K562 (cell line): ENCODE measurements around the gene DNAH17. TPM values are rescaled to one million over a fixed set of nuclear protein-coding genes. Genes with fewer than 3 reads are reported as not detected.

Experiments
- ARID3A ChIP-seq: IDR thresholded peaks from 2 replicates; pipeline ENCODE4 v1.6.1; 2012; ENCODE audit warnings: low read depth, low read length, improper control_type of control experiment, borderline replicate concordance
- ATF7 ChIP-seq: fragments of 450-650 bp; IDR thresholded peaks from 2 replicates; pipeline ENCODE4 v1.7.1; 2014; ENCODE audit warnings: mild to moderate bottlenecking, moderate library complexity
- CBFA2T2 ChIP-seq: fragments of 450-650 bp; conservative IDR thresholded peaks from 2 replicates; pipeline ENCODE4 v1.6.1; 2017; ENCODE audit warnings: mild to moderate bottlenecking
- CEBPZ ChIP-seq: fragments of 150-350 bp; IDR thresholded peaks from 2 replicates; pipeline ENCODE4 v1.6.1; 2014; ENCODE audit warnings: low read depth, mild to moderate bottlenecking, low read length, borderline replicate concordance
- CREB3 ChIP-seq: fragments of 450-650 bp; conservative IDR thresholded peaks from 2 replicates; pipeline ENCODE4 v1.6.1; 2016; ENCODE audit warnings: missing genetic modification characterization, low read depth, mild to moderate bottlenecking, missing compliant biosample characterization, moderate library complexity
- CREM ChIP-seq: IDR thresholded peaks from 2 replicates; pipeline ENCODE4 v1.6.1; 2014; ENCODE audit warnings: antibody characterized with exemption, low read depth
- DMBX1 ChIP-seq: fragments of 250-450 bp; sonication (Bioruptor Pico); IDR thresholded peaks from 2 replicates; pipeline ENCODE4 v1.8.0; 2022; ENCODE audit warnings: inconsistent platforms, mild to moderate bottlenecking, moderate library complexity, borderline replicate concordance
- EHMT2 ChIP-seq: fragments of 450-650 bp; IDR thresholded peaks from 2 replicates; pipeline ENCODE4 v1.6.1; 2018; ENCODE audit warnings: antibody characterized with exemption
- FOXM1 ChIP-seq, 2 experiments: fragments of 450-650 bp in 1 of 2; sonication (generic) in 1 of 2; formaldehyde crosslinking in 1 of 2; IDR thresholded peaks; 2 replicates each; pipeline versions ENCODE4 v1.6.1 to v1.9.0; 2017 to 2022; ENCODE audit warnings: low read depth in 2 of 2, mild to moderate bottlenecking in 2 of 2, missing genetic modification reagents in 1 of 2, moderate library complexity in 1 of 2
- HCFC1 ChIP-seq: IDR thresholded peaks from 2 replicates; pipeline ENCODE4 v1.6.1; 2012; ENCODE audit warnings: low read depth, low read length, improper control_type of control experiment
- LEF1 ChIP-seq: fragments of 450-650 bp; IDR thresholded peaks from 2 replicates; pipeline ENCODE4 v1.6.1; 2016; ENCODE audit warnings: mild to moderate bottlenecking
- NELFE ChIP-seq: IDR thresholded peaks from 2 replicates; pipeline ENCODE4 v1.6.1; 2011; ENCODE audit warnings: mild to moderate bottlenecking; ENCODE audit not compliant: insufficient read depth, insufficient read length
- NRF1 ChIP-seq, 2 experiments: fragments of 450-650 bp; IDR thresholded peaks in 1 of 2; conservative IDR thresholded peaks in 1 of 2; 2 replicates each; pipeline ENCODE4 v1.6.1; 2014; ENCODE audit warnings: mild to moderate bottlenecking in 2 of 2
- TCF15 ChIP-seq: fragments of 250-450 bp; sonication (Bioruptor Pico); IDR thresholded peaks from 2 replicates; pipeline ENCODE4 v1.8.0; 2022; ENCODE audit warnings: moderate library complexity, mild to moderate bottlenecking, inconsistent platforms
- TEAD4 ChIP-seq, 2 experiments: sonication (generic) in 1 of 2; formaldehyde crosslinking in 1 of 2; IDR thresholded peaks; 2 replicates each; pipeline versions ENCODE4 v1.6.1 to v1.8.0; 2012 to 2022; ENCODE audit warnings: borderline replicate concordance in 1 of 2, inconsistent platforms in 1 of 2, low read length in 1 of 2, mild to moderate bottlenecking in 1 of 2, missing genetic modification reagents in 1 of 2
- ZNF165 ChIP-seq: fragments of 250-450 bp; sonication (Bioruptor Pico); IDR thresholded peaks from 2 replicates; pipeline ENCODE4 v1.4.0; 2020; ENCODE audit warnings: borderline replicate concordance
- polyA plus RNA-seq, 8 experiments: library from polyadenylated mRNA; depleted of rRNA in 4 of 8; stranded (reverse) in 5 of 8; unstranded in 3 of 8; fragments of >200 nt; fragmentation: Nextera tagmentation in 2 of 8; fragmentation: Illumina TruSeq in 1 of 8; extraction: Ambion mirVana in 2 of 8; extraction: Trizol in 1 of 8; gene quantifications; 2 replicates each; pipeline versions ENCODE4 v1.2.1 to v1.2.3, GENCODE V29; 2011 to 2014; ENCODE audit warnings: inconsistent platforms in 1 of 8, missing spikeins in 1 of 8
- total RNA-seq, 7 experiments: library from RNA; depleted of rRNA in 6 of 7; stranded (reverse); fragments of >200 nt in 6 of 7; fragmentation: Illumina TruSeq in 2 of 7; extraction: Trizol in 2 of 7; gene quantifications; 2 replicates each; pipeline versions ENCODE4 v1.2.1 to v1.2.3, GENCODE V29; 2011 to 2021; ENCODE audit warnings: low replicate concordance in 1 of 7
- TF ChIP-seq, protein P1 (sequence below): fragments of 450-650 bp; IDR thresholded peaks from 2 replicates; pipeline ENCODE4 v1.6.1; 2016; ENCODE audit warnings: low read depth, mild to moderate bottlenecking, moderate library complexity
- TF ChIP-seq, protein P2 (sequence below), 2 experiments: fragments of 450-650 bp in 1 of 2; sonication (generic) in 1 of 2; formaldehyde crosslinking in 1 of 2; IDR thresholded peaks in 1 of 2; conservative IDR thresholded peaks in 1 of 2; 2 replicates each; pipeline versions ENCODE4 v1.6.1 to v1.8.1; 2016 to 2023; ENCODE audit warnings: mild to moderate bottlenecking in 2 of 2, moderate library complexity in 2 of 2, inconsistent platforms in 1 of 2, missing genetic modification reagents in 1 of 2

The DNAH17 gene
- total and polyA plus RNA-seq, 9 of the 15 experiments (the other 6 are each of a cell fraction or from before 2014, with no cell fraction given), result under 0.01 to 0.06 (median 0.03) TPM; not detected in 5

DNA sequence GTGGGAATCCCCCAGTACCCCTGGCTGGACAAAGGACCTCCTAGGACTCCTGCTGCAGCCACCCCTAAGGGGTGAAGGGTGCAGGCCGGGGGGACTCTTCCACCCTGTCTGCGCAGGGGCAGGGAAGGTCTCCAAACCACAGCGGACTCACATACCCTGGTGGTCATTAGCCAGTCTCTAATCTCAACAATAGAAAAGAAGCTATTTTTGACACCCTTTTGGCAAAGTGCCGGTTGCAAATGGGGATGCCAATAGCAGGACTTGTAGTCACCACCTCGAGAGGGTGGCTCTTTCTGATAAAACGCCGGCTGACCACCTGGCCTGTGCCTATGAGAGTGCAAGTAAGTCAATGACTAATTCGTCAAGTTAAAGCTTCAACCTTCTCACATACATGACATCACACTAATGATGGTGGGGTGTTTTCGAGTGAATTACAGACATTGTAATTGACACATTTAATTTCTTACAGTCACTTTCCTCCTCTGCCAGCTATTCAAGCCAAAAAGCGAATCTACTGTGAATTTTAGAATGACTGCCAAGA, 23.1 kb upstream of the DNAH17 start (continued):
- TF ChIP-seq TCF15 (no peak), CREM (no peak), NELFE (no peak), CBFA2T2 (0 out of 2 replicates have a peak, but pooled peaks have one; percentile 13), CREB3 (tag) (no peak), DMBX1 (no peak), NRF1 (conservative IDR thresholded peaks at IDR 0.05 in 1 of 2, IDR thresholded peaks at IDR 0.05 in 1 of 2) (peak; percentile 22 to 45; a peak in 2 of 4 replicates), EHMT2 (no peak), ZNF165 (CRISPR knock-in tag) (no peak), HCFC1 (no peak), LEF1 (no peak), CEBPZ (no peak), ATF7 (0 out of 2 replicates have a peak, but pooled peaks have one; percentile 15), FOXM1 (IDR thresholded peaks at IDR 0.05; ENCODE audit: low read depth) (no peak), FOXM1 (CRISPR knock-in tag; IDR thresholded peaks at IDR 0.05; ENCODE audit: low read depth) (no peak), TEAD4 (IDR thresholded peaks at IDR 0.05; ENCODE audit: low read length) (peak; percentile 30; the same call in 1 of the 2 replicates), TEAD4 (CRISPR knock-in tag; IDR thresholded peaks at IDR 0.05; ENCODE audit: borderline replicate concordance) (no peak), ARID3A (no peak)
- TF ChIP-seq, protein P1, sequence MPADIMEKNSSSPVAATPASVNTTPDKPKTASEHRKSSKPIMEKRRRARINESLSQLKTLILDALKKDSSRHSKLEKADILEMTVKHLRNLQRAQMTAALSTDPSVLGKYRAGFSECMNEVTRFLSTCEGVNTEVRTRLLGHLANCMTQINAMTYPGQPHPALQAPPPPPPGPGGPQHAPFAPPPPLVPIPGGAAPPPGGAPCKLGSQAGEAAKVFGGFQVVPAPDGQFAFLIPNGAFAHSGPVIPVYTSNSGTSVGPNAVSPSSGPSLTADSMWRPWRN, result no peak
- TF ChIP-seq, protein P2, sequence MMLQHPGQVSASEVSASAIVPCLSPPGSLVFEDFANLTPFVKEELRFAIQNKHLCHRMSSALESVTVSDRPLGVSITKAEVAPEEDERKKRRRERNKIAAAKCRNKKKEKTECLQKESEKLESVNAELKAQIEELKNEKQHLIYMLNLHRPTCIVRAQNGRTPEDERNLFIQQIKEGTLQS (IDR thresholded peaks at IDR 0.05), result peak; percentile 51; the same call in 1 of the 2 replicates
- TF ChIP-seq, protein P2 (CRISPR knock-in tag; conservative IDR thresholded peaks at IDR 0.05), result no peak
